ENCODE data around the gene PTPRG. TPM values are rescaled to one million over a fixed set of nuclear protein-coding genes. Genes with fewer than 3 reads are reported as not detected.

PTPRG gene
- polyA plus RNA-seq, 3 donors = not detected

DNA sequence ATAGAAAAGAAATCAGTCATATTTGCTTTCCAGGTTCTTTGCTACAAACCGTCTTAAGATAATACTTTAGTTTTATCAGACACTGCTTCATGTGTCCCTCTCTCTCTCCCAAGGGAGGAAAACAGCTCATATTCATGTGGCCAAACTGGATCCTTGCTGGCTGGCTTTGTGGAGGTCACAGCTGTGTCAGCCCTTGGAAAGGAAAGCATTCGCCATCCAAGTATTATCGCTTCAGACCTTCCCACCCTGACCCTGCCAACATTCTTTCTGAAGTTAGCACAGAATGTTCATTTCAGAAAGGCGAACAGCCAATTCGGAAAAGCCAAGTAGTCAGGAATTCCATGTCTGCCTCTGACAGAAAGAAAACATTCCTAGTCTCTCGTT lies 598.3 kb downstream of the PTPRG start:
- TF ChIP-seq, protein P1, sequence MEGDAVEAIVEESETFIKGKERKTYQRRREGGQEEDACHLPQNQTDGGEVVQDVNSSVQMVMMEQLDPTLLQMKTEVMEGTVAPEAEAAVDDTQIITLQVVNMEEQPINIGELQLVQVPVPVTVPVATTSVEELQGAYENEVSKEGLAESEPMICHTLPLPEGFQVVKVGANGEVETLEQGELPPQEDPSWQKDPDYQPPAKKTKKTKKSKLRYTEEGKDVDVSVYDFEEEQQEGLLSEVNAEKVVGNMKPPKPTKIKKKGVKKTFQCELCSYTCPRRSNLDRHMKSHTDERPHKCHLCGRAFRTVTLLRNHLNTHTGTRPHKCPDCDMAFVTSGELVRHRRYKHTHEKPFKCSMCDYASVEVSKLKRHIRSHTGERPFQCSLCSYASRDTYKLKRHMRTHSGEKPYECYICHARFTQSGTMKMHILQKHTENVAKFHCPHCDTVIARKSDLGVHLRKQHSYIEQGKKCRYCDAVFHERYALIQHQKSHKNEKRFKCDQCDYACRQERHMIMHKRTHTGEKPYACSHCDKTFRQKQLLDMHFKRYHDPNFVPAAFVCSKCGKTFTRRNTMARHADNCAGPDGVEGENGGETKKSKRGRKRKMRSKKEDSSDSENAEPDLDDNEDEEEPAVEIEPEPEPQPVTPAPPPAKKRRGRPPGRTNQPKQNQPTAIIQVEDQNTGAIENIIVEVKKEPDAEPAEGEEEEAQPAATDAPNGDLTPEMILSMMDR (IDR thresholded peaks at IDR 0.05) = no peak
- peak overlapping the region in 1 of 7 donors; percentile 28 for H3K27ac Mint-ChIP-seq
- no peak overlapping the region for H3K4me2 ChIP-seq (replicated peaks; ENCODE audit: extremely low read depth, low read length, poor library complexity, severe bottlenecking)

DNA sequence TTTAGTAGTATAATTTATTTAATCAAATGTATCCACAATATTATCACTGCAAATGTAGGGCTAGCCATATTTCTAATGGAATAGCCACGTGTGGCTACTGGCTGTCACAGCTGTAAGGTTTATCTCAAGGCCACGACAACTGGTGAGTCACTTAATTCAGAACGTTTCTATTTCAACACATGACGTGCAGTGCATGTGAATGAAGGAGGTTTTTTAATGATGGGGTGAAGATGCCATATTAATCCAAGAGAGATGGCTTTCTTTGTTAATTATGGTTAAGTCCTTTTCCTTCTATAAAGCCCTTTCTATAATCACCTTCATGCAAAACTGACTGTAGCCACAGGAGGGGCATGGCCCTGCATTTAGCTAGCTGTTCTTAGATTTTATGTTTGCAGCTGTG lies 600.0 kb downstream of the PTPRG start:
- Histone ChIP-seq H3K27ac (ENCODE audit: low read depth in 1 of 2, low read length in 2 of 2) (no peak overlapping the region), H3K9me3 (replicated peaks in 1 of 2; ENCODE audit: control insufficient read depth in 1 of 2, insufficient read depth in 1 of 2, low read length in 2 of 2) (no peaks in the 10 kb centered on the region), H3K4me2 (replicated peaks; ENCODE audit: extremely low read depth, low read length, poor library complexity, severe bottlenecking) (no peak overlapping the region), H3K9ac (ENCODE audit: insufficient read depth, low read length, poor library complexity, severe bottlenecking) (no peak overlapping the region), H3K79me2 (ENCODE audit: insufficient read depth, low read length) (no peaks in the 10 kb centered on the region), H4K20me1 (ENCODE audit: insufficient read depth, low read length) (no peaks in the 10 kb centered on the region), H3K36me3 (replicated peaks in 1 of 2; ENCODE audit: control insufficient read depth in 1 of 2, insufficient read depth in 2 of 2, low read length in 2 of 2) (no peaks in the 10 kb centered on the region), H3K4me1 (ENCODE audit: control insufficient read depth in 1 of 2, insufficient read depth in 2 of 2, low read length in 2 of 2) (no peaks in the 10 kb centered on the region), H3K27me3 (ENCODE audit: control insufficient read depth in 2 of 2, insufficient read depth in 2 of 2, low read length in 2 of 2) (no peaks in the 10 kb centered on the region), H2AFZ (ENCODE audit: insufficient read depth, low read depth, low read length, poor library complexity, severe bottlenecking) (no peak overlapping the region), H3K4me3 (replicated peaks in 1 of 3; ENCODE audit: low read depth in 2 of 3, low read length in 3 of 3) (no peak overlapping the region)
- Mint-ChIP-seq H3K36me3 (no peaks in the 10 kb centered on the region), H3K27me3 (ENCODE audit: low read depth in 3 of 3) (peaks cover 2 to 5% (median 4%) of the 10 kb centered on the region in 3 donors), H3K9me3 (peaks cover 0 to 5% (median 1%) of the 10 kb centered on the region in 7 donors), H3K4me3 (no peak overlapping the region), H3K27ac (no peak overlapping the region), H3K4me1 (no peaks in the 10 kb centered on the region)
- TF ChIP-seq, protein P1 (IDR thresholded peaks at IDR 0.05) = no peak
- intact Hi-C loops (cut with micrococcal nuclease) = no loop called here
- WGBS (ENCODE audit: insufficient coverage) = no CpG with 5 or more reads among the region's 4 CpGs
- DNase-seq = no peak

More for the DNA sequence above, 598.3 kb downstream of the PTPRG start:
- Mint-ChIP-seq H3K9me3 (peaks cover 0 to 5% (median 1%) of the 10 kb centered on the region in 7 donors), H3K27me3 (ENCODE audit: low read depth in 3 of 3) (peaks cover 2 to 5% (median 4%) of the 10 kb centered on the region in 3 donors), H3K36me3 (no peaks in the 10 kb centered on the region), H3K4me1 (no peaks in the 10 kb centered on the region), H3K4me3 (no peak overlapping the region)
- H4K20me1 ChIP-seq (ENCODE audit: insufficient read depth, low read length) = no peaks in the 10 kb centered on the region
- H3K9ac ChIP-seq (ENCODE audit: insufficient read depth, low read length, poor library complexity, severe bottlenecking) = no peak overlapping the region
- H3K4me1 ChIP-seq (ENCODE audit: control insufficient read depth in 1 of 2, insufficient read depth in 2 of 2, low read length in 2 of 2) = no peaks in the 10 kb centered on the region
- intact Hi-C loops (cut with micrococcal nuclease) = no loop called here
- WGBS (ENCODE audit: insufficient coverage) = 88% methylated on average over 2 of the region's 6 CpGs
- H3K27ac ChIP-seq (ENCODE audit: low read depth in 1 of 2, low read length in 2 of 2) = no peak overlapping the region
- H2AFZ ChIP-seq (ENCODE audit: insufficient read depth, low read depth, low read length, poor library complexity, severe bottlenecking) = no peak overlapping the region
- no peak overlapping the region for H3K4me3 ChIP-seq (replicated peaks in 1 of 3; ENCODE audit: low read depth in 2 of 3, low read length in 3 of 3)
- H3K36me3 ChIP-seq (replicated peaks in 1 of 2; ENCODE audit: control insufficient read depth in 1 of 2, insufficient read depth in 2 of 2, low read length in 2 of 2) = no peaks in the 10 kb centered on the region
- DNase-seq = no peak
- no peaks in the 10 kb centered on the region for H3K9me3 ChIP-seq (replicated peaks in 1 of 2; ENCODE audit: control insufficient read depth in 1 of 2, insufficient read depth in 1 of 2, low read length in 2 of 2)
- no peaks in the 10 kb centered on the region for H3K27me3 ChIP-seq (ENCODE audit: control insufficient read depth in 2 of 2, insufficient read depth in 2 of 2, low read length in 2 of 2)
- H3K79me2 ChIP-seq (ENCODE audit: insufficient read depth, low read length) = no peaks in the 10 kb centered on the region
